ENCODE data around the gene RNF128.

RNF128 gene

GRCh38 chrX:106707771-106708454, 18.6 kb upstream of the RNF128 start:
- H3K4me3 ChIP-seq (ENCODE audit: low read length in 2 of 2), result no peak overlapping the region
- H2BK12ac ChIP-seq (ENCODE audit: low read length), result no peak overlapping the region
- H3K4me2 ChIP-seq (ENCODE audit: insufficient read depth, low read length, poor library complexity, severe bottlenecking), result no peak overlapping the region
- no CpG with 5 or more reads among the region's 3 CpGs for WGBS, 2 donors (ENCODE audit: extremely low coverage in 2 of 2, insufficient read length in 2 of 2, insufficient replicate concordance in 1 of 2)
- H3K14ac ChIP-seq (ENCODE audit: low read length), result no peak overlapping the region
- no peak overlapping the region for H3K4ac ChIP-seq (ENCODE audit: low read length)
- no peak for DNase-seq (ENCODE audit: low spot score)
- no peak overlapping the region for H3K18ac ChIP-seq (ENCODE audit: low read length)
- H2BK15ac ChIP-seq (ENCODE audit: low read length), result no peak overlapping the region
- no peaks in the 10 kb centered on the region for H3K27me3 ChIP-seq (ENCODE audit: control insufficient read depth in 3 of 3, insufficient read depth in 3 of 3, low read depth in 1 of 3, low read length in 3 of 3)
- H4K8ac ChIP-seq (ENCODE audit: low read depth, low read length), result no peak overlapping the region
- no peaks in the 10 kb centered on the region for H3K36me3 ChIP-seq (replicated peaks in 1 of 2; ENCODE audit: control insufficient read depth in 2 of 2, insufficient read depth in 2 of 2, low read length in 2 of 2)
- H2BK120ac ChIP-seq (ENCODE audit: low read depth, low read length), result no peak overlapping the region
- H3K4me1 ChIP-seq (ENCODE audit: control insufficient read depth in 2 of 2, insufficient read depth in 1 of 2, low read depth in 1 of 2, low read length in 2 of 2), result no peaks in the 10 kb centered on the region
- no peak overlapping the region for H3K27ac ChIP-seq (replicated peaks; ENCODE audit: low read length)
- no peaks in the 10 kb centered on the region for H3K79me1 ChIP-seq (ENCODE audit: low read depth, low read length)
- H3K9me3 ChIP-seq (replicated peaks in 1 of 2; ENCODE audit: control insufficient read depth in 2 of 2, insufficient read depth in 1 of 2, low read depth in 1 of 2, low read length in 2 of 2), result no peaks in the 10 kb centered on the region
- H3K23ac ChIP-seq (ENCODE audit: low read depth, low read length, poor library complexity), result no peak overlapping the region
- no peak overlapping the region for H3K9ac ChIP-seq (ENCODE audit: low read depth, low read length, poor library complexity)
- H2AFZ ChIP-seq (ENCODE audit: low read length), result peak overlapping the region; percentile 41
- H2AK5ac ChIP-seq (ENCODE audit: low read depth, low read length), result no peak overlapping the region
- no peak overlapping the region for H4K91ac ChIP-seq (ENCODE audit: low read depth, low read length, poor library complexity)
- no peak overlapping the region for H2BK5ac ChIP-seq (ENCODE audit: low read length)

GRCh38 chrX:106710771-106711170, 15.7 kb upstream of the RNF128 start:
- no peak overlapping the region for H3K4me3 ChIP-seq (ENCODE audit: low read length in 2 of 2)
- no peak overlapping the region for H4K8ac ChIP-seq (ENCODE audit: low read depth, low read length)
- no peak overlapping the region for H3K4ac ChIP-seq (ENCODE audit: low read length)
- no peak overlapping the region for H2BK120ac ChIP-seq (ENCODE audit: low read depth, low read length)
- H3K4me2 ChIP-seq (ENCODE audit: insufficient read depth, low read length, poor library complexity, severe bottlenecking), result no peak overlapping the region
- no peak overlapping the region for H2BK15ac ChIP-seq (ENCODE audit: low read length)
- H3K79me1 ChIP-seq (ENCODE audit: low read depth, low read length), result no peaks in the 10 kb centered on the region
- no peak overlapping the region for H3K14ac ChIP-seq (ENCODE audit: low read length)
- H2BK5ac ChIP-seq (ENCODE audit: low read length), result no peak overlapping the region
- DNase-seq (ENCODE audit: low spot score), result no peak
- no peaks in the 10 kb centered on the region for H3K36me3 ChIP-seq (replicated peaks in 1 of 2; ENCODE audit: control insufficient read depth in 2 of 2, insufficient read depth in 2 of 2, low read length in 2 of 2)
- H3K4me1 ChIP-seq (ENCODE audit: control insufficient read depth in 2 of 2, insufficient read depth in 1 of 2, low read depth in 1 of 2, low read length in 2 of 2), result no peaks in the 10 kb centered on the region
- no peak overlapping the region for H3K9ac ChIP-seq (ENCODE audit: low read depth, low read length, poor library complexity)
- H3K9me3 ChIP-seq (replicated peaks in 1 of 2; ENCODE audit: control insufficient read depth in 2 of 2, insufficient read depth in 1 of 2, low read depth in 1 of 2, low read length in 2 of 2), result no peaks in the 10 kb centered on the region
- H3K18ac ChIP-seq (ENCODE audit: low read length), result no peak overlapping the region
- no peak overlapping the region for H4K91ac ChIP-seq (ENCODE audit: low read depth, low read length, poor library complexity)
- H2BK12ac ChIP-seq (ENCODE audit: low read length), result no peak overlapping the region
- H3K27me3 ChIP-seq (ENCODE audit: control insufficient read depth in 3 of 3, insufficient read depth in 3 of 3, low read depth in 1 of 3, low read length in 3 of 3), result no peaks in the 10 kb centered on the region
- H2AK5ac ChIP-seq (ENCODE audit: low read depth, low read length), result no peak overlapping the region
- no peak overlapping the region for H2AFZ ChIP-seq (ENCODE audit: low read length)
- H3K23ac ChIP-seq (ENCODE audit: low read depth, low read length, poor library complexity), result no peak overlapping the region
- H3K27ac ChIP-seq (replicated peaks; ENCODE audit: low read length), result no peak overlapping the region

DNA sequence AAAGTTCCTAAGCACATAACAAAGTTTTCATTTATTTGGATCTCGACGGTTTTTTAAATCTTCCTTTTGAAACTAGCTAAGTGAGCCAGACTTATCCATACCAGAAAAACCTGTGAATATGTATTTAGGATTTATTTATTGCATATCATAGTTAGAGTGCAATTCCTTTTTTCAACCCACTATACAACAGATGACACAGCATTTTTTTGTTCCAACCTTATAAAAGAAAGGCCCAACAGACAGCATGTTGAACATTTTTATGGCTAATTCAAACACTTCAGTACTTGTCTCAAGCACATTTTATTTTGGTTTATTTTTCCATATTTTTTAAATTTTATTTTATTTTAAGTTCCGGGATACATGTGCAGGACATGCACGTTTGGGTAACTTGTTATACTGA, 15.1 kb upstream of the RNF128 start:
- Histone ChIP-seq H2BK5ac (ENCODE audit: low read length) (no peak overlapping the region), H2AFZ (ENCODE audit: low read length) (no peak overlapping the region), H3K27ac (replicated peaks; ENCODE audit: low read length) (no peak overlapping the region), H2AK5ac (ENCODE audit: low read depth, low read length) (no peak overlapping the region), H3K4me2 (ENCODE audit: insufficient read depth, low read length, poor library complexity, severe bottlenecking) (no peak overlapping the region), H3K4ac (ENCODE audit: low read length) (no peak overlapping the region), H3K4me3 (ENCODE audit: low read length in 2 of 2) (no peak overlapping the region), H3K18ac (ENCODE audit: low read length) (no peak overlapping the region), H3K36me3 (replicated peaks in 1 of 2; ENCODE audit: control insufficient read depth in 2 of 2, insufficient read depth in 2 of 2, low read length in 2 of 2) (no peaks in the 10 kb centered on the region), H2BK120ac (ENCODE audit: low read depth, low read length) (no peak overlapping the region), H4K91ac (ENCODE audit: low read depth, low read length, poor library complexity) (no peak overlapping the region), H3K4me1 (ENCODE audit: control insufficient read depth in 2 of 2, insufficient read depth in 1 of 2, low read depth in 1 of 2, low read length in 2 of 2) (no peaks in the 10 kb centered on the region), H3K23ac (ENCODE audit: low read depth, low read length, poor library complexity) (no peak overlapping the region), H4K8ac (ENCODE audit: low read depth, low read length) (no peak overlapping the region), H3K79me1 (ENCODE audit: low read depth, low read length) (no peaks in the 10 kb centered on the region), H3K27me3 (ENCODE audit: control insufficient read depth in 3 of 3, insufficient read depth in 3 of 3, low read depth in 1 of 3, low read length in 3 of 3) (no peaks in the 10 kb centered on the region), H2BK15ac (ENCODE audit: low read length) (no peak overlapping the region), H2BK12ac (ENCODE audit: low read length) (no peak overlapping the region), H3K9me3 (replicated peaks in 1 of 2; ENCODE audit: control insufficient read depth in 2 of 2, insufficient read depth in 1 of 2, low read depth in 1 of 2, low read length in 2 of 2) (no peaks in the 10 kb centered on the region), H3K9ac (ENCODE audit: low read depth, low read length, poor library complexity) (no peak overlapping the region), H3K14ac (ENCODE audit: low read length) (no peak overlapping the region)
- WGBS, 2 donors (ENCODE audit: extremely low coverage in 2 of 2, insufficient read length in 2 of 2, insufficient replicate concordance in 1 of 2), result no CpG with 5 or more reads among the region's 4 CpGs
- DNase-seq (ENCODE audit: low spot score), result no peak

DNA sequence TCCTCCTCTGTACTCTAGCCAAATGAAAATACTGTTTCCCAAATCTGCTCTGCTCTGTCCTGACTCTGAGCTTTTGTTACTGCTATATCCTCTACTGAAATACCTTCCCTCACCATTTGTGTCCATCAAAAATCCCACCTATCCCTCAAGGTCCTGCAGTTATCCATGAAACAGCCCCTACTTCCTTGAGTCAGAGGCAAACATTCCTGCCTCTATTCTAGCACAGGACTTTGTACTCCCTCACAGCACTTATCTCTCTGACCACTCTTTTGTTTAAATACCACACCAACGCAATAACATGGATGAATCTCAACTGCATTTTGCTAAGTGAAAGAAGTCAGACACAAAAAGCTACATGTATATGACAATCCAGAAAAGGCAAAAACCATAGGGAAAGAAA, 10.5 kb upstream of the RNF128 start:
- H4K8ac ChIP-seq (ENCODE audit: low read depth, low read length), result no peak overlapping the region
- H3K79me1 ChIP-seq (ENCODE audit: low read depth, low read length), result no peaks in the 10 kb centered on the region
- H3K4me3 ChIP-seq (ENCODE audit: low read length in 2 of 2), result no peak overlapping the region
- H3K14ac ChIP-seq (ENCODE audit: low read length), result no peak overlapping the region
- no peak overlapping the region for H3K27ac ChIP-seq (replicated peaks; ENCODE audit: low read length)
- H3K27me3 ChIP-seq (ENCODE audit: control insufficient read depth in 3 of 3, insufficient read depth in 3 of 3, low read depth in 1 of 3, low read length in 3 of 3), result peaks cover 0 to 3% (median 0%) of the 10 kb centered on the region in 3 experiments
- DNase-seq (ENCODE audit: low spot score), result no peak
- no peak overlapping the region for H3K18ac ChIP-seq (ENCODE audit: low read length)
- H3K9me3 ChIP-seq (replicated peaks in 1 of 2; ENCODE audit: control insufficient read depth in 2 of 2, insufficient read depth in 1 of 2, low read depth in 1 of 2, low read length in 2 of 2), result no peaks in the 10 kb centered on the region
- no peak overlapping the region for H3K4ac ChIP-seq (ENCODE audit: low read length)
- H3K4me2 ChIP-seq (ENCODE audit: insufficient read depth, low read length, poor library complexity, severe bottlenecking), result no peak overlapping the region
- no peak overlapping the region for H2AK5ac ChIP-seq (ENCODE audit: low read depth, low read length)
- H2BK120ac ChIP-seq (ENCODE audit: low read depth, low read length), result no peak overlapping the region
- H2BK12ac ChIP-seq (ENCODE audit: low read length), result no peak overlapping the region
- no peak overlapping the region for H3K9ac ChIP-seq (ENCODE audit: low read depth, low read length, poor library complexity)
- H3K4me1 ChIP-seq (ENCODE audit: control insufficient read depth in 2 of 2, insufficient read depth in 1 of 2, low read depth in 1 of 2, low read length in 2 of 2), result no peaks in the 10 kb centered on the region
- H2AFZ ChIP-seq (ENCODE audit: low read length), result no peak overlapping the region
- H3K23ac ChIP-seq (ENCODE audit: low read depth, low read length, poor library complexity), result no peak overlapping the region
- H2BK15ac ChIP-seq (ENCODE audit: low read length), result no peak overlapping the region
- no peak overlapping the region for H2BK5ac ChIP-seq (ENCODE audit: low read length)
- H3K36me3 ChIP-seq (replicated peaks in 1 of 2; ENCODE audit: control insufficient read depth in 2 of 2, insufficient read depth in 2 of 2, low read length in 2 of 2), result no peaks in the 10 kb centered on the region
- WGBS, 2 donors (ENCODE audit: extremely low coverage in 2 of 2, insufficient read length in 2 of 2, insufficient replicate concordance in 1 of 2), result no CpG with 5 or more reads among the region's 1 CpG
- H4K91ac ChIP-seq (ENCODE audit: low read depth, low read length, poor library complexity), result no peak overlapping the region
